ENCODE results near the gene PCDH9.

The PCDH9 gene

GRCh38 chr13:67064920-67065319 is 165.2 kb downstream of the PCDH9 start:
- no peak overlapping the region for H3K4me3 ChIP-seq (ENCODE audit: low read depth, low read length)
- TF ChIP-seq CTCF (IDR thresholded peaks at IDR 0.05; ENCODE audit: insufficient read depth, low read length, missing control alignments) = no peak
- no peak for DNase-seq (ENCODE audit: low read depth, low spot score)
- POLR2A ChIA-PET = no interaction called here
- CTCF ChIA-PET = no interaction called here

GRCh38 chr13:67063036-67063435 is 167.1 kb downstream of the PCDH9 start:
- ChIA-PET CTCF (no interaction called here), POLR2A (no interaction called here)
- no peak overlapping the region for H3K4me3 ChIP-seq (ENCODE audit: low read depth, low read length)
- TF ChIP-seq CTCF (IDR thresholded peaks at IDR 0.05; ENCODE audit: insufficient read depth, low read length, missing control alignments) = no peak
- DNase-seq (ENCODE audit: low read depth, low spot score) = no peak

- no peak for TF ChIP-seq CTCF (IDR thresholded peaks at IDR 0.05; ENCODE audit: insufficient read depth, low read length, missing control alignments)
- CTCF ChIA-PET = no interaction called here
- no peak overlapping the region for H3K4me3 ChIP-seq (ENCODE audit: low read depth, low read length)
- POLR2A ChIA-PET = no interaction called here
- no peak for DNase-seq (ENCODE audit: low read depth, low spot score)
Measured at GRCh38 chr13:67062160-67062559, 168.0 kb downstream of the PCDH9 start.

GRCh38 chr13:67061750-67062149 is 168.4 kb downstream of the PCDH9 start:
- DNase-seq (ENCODE audit: low read depth, low spot score) = no peak
- CTCF ChIA-PET = no interaction called here
- POLR2A ChIA-PET = no interaction called here
- TF ChIP-seq CTCF (IDR thresholded peaks at IDR 0.05; ENCODE audit: insufficient read depth, low read length, missing control alignments) = no peak
- H3K4me3 ChIP-seq (ENCODE audit: low read depth, low read length) = no peak overlapping the region

GRCh38 chr13:67052550-67053490 is 177.3 kb downstream of the PCDH9 start:
- no peak for DNase-seq (ENCODE audit: low read depth, low spot score)
- ChIA-PET POLR2A (no interaction called here), CTCF (no interaction called here)
- TF ChIP-seq CTCF (IDR thresholded peaks at IDR 0.05; ENCODE audit: insufficient read depth, low read length, missing control alignments) = no peak
- H3K4me3 ChIP-seq (ENCODE audit: low read depth, low read length) = no peak overlapping the region

- DNase-seq (ENCODE audit: low read depth, low spot score) = no peak
- ChIA-PET POLR2A (no interaction called here), CTCF (no interaction called here)
- no peak for TF ChIP-seq CTCF (IDR thresholded peaks at IDR 0.05; ENCODE audit: insufficient read depth, low read length, missing control alignments)
- H3K4me3 ChIP-seq (ENCODE audit: low read depth, low read length) = no peak overlapping the region
Measured at GRCh38 chr13:67049744-67050143, 180.4 kb downstream of the PCDH9 start.
